MM.1S (cell line): Measurements from ENCODE around the gene LIN9.

Experiments
- CTCF ChIP-seq: fragments of 300-600 bp; sonication (generic); IDR thresholded peaks from 2 replicates; pipeline ENCODE4 v1.5.1; 2016; ENCODE audit warnings: antibody characterized with exemption, low read length, mixed read lengths
- EZH2 ChIP-seq: fragments of 300-600 bp; sonication (generic); optimal IDR thresholded peaks from 2 replicates; pipeline ENCODE3; 2017; ENCODE audit warnings: low read depth, mild to moderate bottlenecking, antibody characterized with exemption, low read length, mixed read lengths
- EZH2phosphoT487 ChIP-seq: fragments of 300-600 bp; sonication (generic); IDR thresholded peaks from 2 replicates; pipeline ENCODE4 v1.6.1; 2018; ENCODE audit warnings: antibody characterized with exemption, low read length

GRCh38 chr1:226248796-226249195 is 60.2 kb downstream of the LIN9 start:
- no peak for TF ChIP-seq EZH2
- no peak for TF ChIP-seq CTCF
- no peak for TF ChIP-seq EZH2phosphoT487
